Activated CD8-positive, alpha-beta memory T cell treated with anti-CD3 and anti-CD28 coated beads, Interleukin-2, amount 50 U/mL, for 1 hour (primary cell): ENCODE results near the gene LYPD6B.
A peak's percentile ranks its signal among the peaks of the same experiment; 100 is the strongest.

Experiments used
- DNase-seq: peaks from one replicate; pipeline ENCODE4 v3.0.0-alpha.2; 2020; ENCODE audit errors: extremely low read depth

Gene LYPD6B, protein sequence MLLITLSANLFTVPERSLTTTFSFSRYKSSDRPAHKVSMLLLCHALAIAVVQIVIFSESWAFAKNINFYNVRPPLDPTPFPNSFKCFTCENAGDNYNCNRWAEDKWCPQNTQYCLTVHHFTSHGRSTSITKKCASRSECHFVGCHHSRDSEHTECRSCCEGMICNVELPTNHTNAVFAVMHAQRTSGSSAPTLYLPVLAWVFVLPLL

DNA sequence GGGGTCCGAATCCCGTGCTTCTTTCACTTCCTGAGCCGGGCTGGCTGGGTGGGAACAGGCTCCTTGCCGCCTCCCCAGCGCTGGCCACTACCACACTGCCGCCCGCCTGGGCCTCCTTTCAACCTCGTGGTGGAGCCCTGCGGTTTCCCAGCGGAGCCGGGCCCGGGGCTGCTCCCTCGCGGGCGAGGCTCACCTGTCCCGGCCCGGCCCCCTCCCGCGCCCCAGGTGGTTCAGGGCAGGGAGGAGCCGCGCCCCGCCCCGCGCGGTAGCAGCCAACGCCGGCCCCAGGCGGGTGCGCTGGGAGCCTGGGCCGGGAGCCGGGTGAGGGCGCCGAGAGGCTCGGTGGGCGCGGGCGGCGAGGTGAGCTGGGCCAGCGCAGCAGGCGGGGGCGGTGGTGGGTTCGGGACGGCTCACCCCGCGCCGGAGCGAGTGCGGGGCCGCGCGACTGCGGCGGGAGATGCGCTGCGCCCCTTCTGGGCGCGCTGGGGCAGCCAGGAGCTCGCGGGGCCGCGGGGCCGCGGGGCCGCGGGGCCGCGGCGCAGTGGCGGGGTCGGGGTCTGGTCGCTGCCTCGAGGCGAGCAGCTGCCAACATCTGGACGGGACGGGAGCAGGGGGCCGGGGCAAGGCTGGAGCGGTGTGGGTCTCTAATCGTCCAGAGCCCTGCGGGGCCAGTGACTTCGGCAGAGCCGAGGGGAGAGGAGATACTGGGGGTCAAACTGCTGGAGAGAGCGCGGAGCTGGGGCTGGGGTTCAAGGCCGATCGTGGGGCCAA is at the start of gene LYPD6B:
Gene LYPD6B, plus strand, starts transcription at position 258 of the 771 bp plus-strand sequence. CDS start 92,250 bp downstream, outside the sequence.
- no peak for DNase-seq

DNA sequence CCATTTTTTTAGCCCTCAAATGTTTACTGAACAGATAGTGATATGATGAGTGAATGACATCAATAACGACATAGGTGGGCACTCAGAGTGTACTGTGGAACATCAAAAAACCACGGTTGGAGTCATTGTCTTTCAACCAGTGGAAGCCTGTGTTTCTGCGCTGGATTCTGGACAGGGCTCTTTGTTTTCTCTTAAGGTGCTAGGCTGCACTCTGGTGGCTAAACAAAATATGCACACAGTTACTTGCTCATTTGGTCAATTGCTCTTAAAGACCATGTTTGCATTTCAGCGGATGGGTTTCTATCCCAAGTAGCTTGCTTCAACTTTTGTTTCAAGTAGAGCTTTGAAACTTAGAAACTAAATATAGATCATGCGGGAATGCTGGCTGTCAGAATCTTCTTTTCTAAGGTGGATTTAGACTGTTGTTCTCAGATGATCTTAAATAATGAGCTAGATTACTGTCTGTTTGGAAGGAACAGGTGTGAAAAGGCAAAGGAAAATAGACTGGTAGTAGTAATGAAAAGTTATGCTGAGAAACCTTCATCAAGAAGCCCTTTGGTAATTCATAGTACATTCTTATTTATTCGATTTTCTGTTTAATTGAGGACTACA is 48.5 kb upstream of the LYPD6B start:
- peak; percentile 22 for DNase-seq

- DNase-seq: no peak
Observed at GRCh38 chr2:148990968-148991367, 47.5 kb upstream of the LYPD6B start.

GRCh38 chr2:148992448-148992847 is 46.1 kb upstream of the LYPD6B start:
- DNase-seq: no peak

DNA sequence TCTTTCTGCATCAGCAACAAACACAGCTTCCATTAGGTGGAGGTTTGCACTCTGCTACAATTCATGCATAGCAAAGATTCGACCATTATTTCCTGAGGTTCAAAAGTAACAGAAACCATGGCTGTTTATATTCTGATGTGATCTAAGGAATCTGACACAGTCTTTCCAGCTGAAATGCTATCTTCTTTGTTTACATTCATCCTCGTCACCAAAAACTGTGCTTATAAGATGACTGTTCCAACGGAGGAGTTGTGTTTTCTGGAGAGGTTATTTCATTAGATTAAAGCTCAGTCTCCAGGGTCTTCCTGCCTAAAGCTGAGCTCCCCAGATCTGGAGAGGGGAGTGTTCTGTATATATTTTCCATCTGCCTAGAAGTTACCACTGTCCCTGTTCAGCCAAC is 45.1 kb upstream of the LYPD6B start:
- no peak for DNase-seq

GRCh38 chr2:148994341-148994740 is 44.2 kb upstream of the LYPD6B start:
- DNase-seq: no peak

DNA sequence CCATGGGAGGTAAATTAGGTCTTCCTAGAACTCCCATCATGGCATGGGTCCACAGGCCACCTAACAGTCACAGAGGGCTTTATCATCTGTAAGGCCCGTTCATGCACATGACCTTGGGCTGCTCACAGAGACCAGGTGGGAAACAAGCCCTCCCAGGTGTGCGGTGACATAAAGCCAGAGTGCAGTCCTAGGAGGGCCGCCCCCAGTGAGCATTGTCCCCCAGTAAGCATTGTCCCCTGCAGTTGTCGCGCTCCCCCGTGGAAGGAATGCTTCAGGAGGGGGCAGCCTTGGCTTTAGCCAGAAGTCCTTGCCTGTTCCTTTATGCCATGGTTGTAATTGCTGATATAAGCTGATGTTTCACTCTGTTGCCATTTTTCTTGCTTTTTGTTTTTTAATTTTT is 41.7 kb upstream of the LYPD6B start:
- no peak for DNase-seq

DNA sequence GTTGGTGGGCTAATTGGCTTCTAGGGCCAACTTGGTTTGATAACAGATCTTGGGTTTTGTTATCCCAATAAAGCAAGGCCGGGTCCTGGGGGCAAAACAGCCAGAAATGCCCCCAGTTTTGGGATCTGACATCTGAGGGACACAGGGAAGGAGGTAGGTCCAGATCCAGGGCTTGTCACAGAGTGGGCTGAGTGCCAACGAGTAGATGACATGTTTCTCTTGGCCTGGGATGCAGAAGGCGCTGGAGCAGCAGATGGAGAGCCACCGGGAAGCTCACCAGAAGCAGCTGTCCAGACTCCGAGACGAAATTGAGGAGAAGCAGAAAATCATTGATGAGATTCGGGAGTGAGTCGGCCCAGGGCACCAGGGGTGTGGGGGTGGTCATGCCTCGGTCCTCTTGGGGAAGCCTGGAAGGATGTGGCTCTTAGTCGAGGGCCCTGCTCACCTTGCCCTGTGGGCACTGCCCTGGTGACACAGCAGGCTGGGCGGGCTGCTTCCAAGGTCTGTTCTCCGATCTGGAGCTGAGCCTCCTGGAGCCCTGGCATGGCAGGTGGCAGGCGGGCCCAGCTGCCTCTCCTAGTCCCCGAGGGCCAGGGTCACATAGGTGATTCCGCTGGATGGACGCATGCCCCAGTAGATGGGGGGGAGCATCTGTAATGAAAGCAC is 40.2 kb upstream of the LYPD6B start:
- DNase-seq: no peak

- no peak for DNase-seq
Observed at GRCh38 chr2:148998831-148999200, 39.7 kb upstream of the LYPD6B start.

- no peak for DNase-seq
Observed at GRCh38 chr2:148999451-148999921, 39.0 kb upstream of the LYPD6B start.

GRCh38 chr2:149000158-149000938 is 38.2 kb upstream of the LYPD6B start:
- no peak for DNase-seq

DNA sequence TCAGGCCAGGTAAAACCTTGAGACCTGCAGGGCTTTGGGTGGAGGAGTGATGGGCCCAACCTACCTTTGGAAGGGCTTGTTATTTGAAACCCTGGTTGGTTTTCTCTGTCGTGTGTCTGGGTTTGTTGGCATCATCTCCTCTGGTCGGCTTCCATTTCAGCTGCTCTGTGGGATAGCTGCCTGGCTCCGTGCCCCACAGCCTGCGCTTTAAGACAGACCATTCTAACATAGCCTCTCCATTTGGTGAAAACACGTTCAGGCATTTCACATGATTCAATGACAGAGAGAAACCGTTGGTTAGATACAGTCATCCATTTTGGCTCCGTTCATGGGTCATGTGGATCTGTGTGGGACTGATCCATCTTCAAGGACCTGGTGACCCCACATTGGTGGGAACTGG is 37.0 kb upstream of the LYPD6B start:
- DNase-seq: no peak

- no peak for DNase-seq
Observed at GRCh38 chr2:149002378-149002890, 36.1 kb upstream of the LYPD6B start.

GRCh38 chr2:149002891-149003740 is 35.4 kb upstream of the LYPD6B start:
- no peak for DNase-seq

DNA sequence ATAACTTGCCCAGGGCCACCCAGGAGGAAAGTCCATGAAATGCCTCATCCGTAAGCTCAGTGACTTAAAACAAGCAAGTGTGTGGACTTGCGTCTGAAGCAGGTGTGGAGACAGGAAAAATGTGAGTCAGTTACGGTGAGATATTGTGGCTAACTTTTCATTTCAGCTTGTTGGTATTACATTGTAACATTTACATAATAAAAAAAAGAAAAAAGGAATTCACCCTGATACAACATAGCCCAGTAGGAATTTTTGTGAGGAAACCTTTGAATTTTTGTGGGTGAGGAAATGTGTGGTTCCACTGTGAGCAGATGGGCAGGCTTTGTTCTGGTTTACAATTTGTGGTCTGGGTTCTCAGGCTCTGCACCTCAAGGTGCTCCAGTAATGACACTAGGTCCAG is 33.7 kb upstream of the LYPD6B start:
- DNase-seq: no peak

GRCh38 chr2:149005471-149006077 is 32.9 kb upstream of the LYPD6B start:
- DNase-seq: no peak

GRCh38 chr2:149006883-149007543 is 31.5 kb upstream of the LYPD6B start:
- no peak for DNase-seq

GRCh38 chr2:149008381-149008780 is 30.1 kb upstream of the LYPD6B start:
- DNase-seq: no peak
